Measurements from ENCODE around the gene UBALD1. TPM values are rescaled to one million over a fixed set of nuclear protein-coding genes. Genes with fewer than 3 reads are reported as not detected.
A peak's percentile ranks its signal among the peaks of the same experiment; 100 is the strongest.

Gene UBALD1
- total and polyA plus RNA-seq, 12 donors = 3.7 to 92.7 (median 18.9) TPM

DNA sequence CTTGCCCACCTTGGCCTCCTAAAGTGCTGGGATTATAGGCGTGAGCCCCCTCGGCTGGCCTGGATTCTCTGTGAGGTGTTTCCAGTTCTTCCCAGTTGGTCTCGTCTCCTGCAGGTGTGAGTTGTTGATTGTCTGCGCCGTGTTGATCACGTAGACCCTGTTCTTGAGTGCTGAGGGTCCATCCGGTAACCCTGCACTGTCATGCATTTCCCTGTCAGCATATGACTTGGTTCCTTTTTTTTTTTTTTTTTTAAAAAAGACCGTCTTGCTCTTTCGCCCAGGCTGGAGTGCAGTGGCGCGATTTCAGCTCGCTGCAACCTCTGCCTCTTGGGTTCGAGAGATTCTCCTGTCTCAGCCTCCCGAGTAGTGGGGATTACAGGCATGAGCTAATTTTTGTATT, 27.2 kb upstream of the UBALD1 start:
- no peaks in the 10 kb centered on the region for H3K9me3 ChIP-seq (replicated peaks in 1 of 3)
- H3K4me3 ChIP-seq = no peak overlapping the region
- intact Hi-C loops (cut with DNase I) = no loop called here
- TF ChIP-seq POLR2A (IDR thresholded peaks at IDR 0.05) (no peak), CTCF (IDR thresholded peaks at IDR 0.05) (no peak)
- DNase-seq = no peak
- no peaks in the 10 kb centered on the region for H3K27me3 ChIP-seq
- no peaks in the 10 kb centered on the region for H3K36me3 ChIP-seq (replicated peaks in 1 of 2)
- peak overlapping the region in 1 of 5 donors; percentile 38 for H3K27ac ChIP-seq
- H3K4me1 ChIP-seq (replicated peaks in 1 of 2) = peaks cover 14 to 17% of the 10 kb centered on the region in 2 donors
- 78 to 86% (median 84%) methylated on average over 14 of the region's 14 CpGs for WGBS, 4 donors

DNA sequence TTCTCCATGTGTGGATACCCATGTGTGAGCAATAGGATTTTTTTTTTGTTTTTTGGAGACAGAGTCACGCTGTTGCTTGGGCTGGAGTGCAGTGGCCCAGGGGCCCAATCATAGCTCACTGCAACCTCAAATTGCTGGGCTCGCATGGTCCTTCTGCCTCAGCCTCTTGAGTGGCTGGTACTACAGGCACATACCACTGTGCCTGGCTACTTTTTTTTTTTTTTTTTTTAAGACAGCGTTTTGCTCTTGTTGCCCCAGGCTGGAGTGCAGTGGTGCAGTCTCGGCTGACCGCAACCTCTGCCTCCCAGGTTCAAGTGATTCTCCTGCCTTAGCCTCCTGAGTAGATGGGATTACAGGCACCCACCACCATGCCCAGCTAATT, 26.6 kb upstream of the UBALD1 start:
- Histone ChIP-seq H3K27ac (no peak overlapping the region), H3K36me3 (replicated peaks in 1 of 2) (no peaks in the 10 kb centered on the region), H3K4me3 (no peak overlapping the region), H3K4me1 (replicated peaks in 1 of 2) (peaks cover 14 to 17% of the 10 kb centered on the region in 2 donors), H3K27me3 (no peaks in the 10 kb centered on the region), H3K9me3 (replicated peaks in 1 of 3) (no peaks in the 10 kb centered on the region)
- 88 to 91% (median 91%) methylated on average over 5 of the region's 5 CpGs for WGBS, 4 donors
- TF ChIP-seq CTCF (IDR thresholded peaks at IDR 0.05) = no peak
- no peak for TF ChIP-seq POLR2A (IDR thresholded peaks at IDR 0.05)
- intact Hi-C loops (cut with DNase I) = no loop called here
- no peak for DNase-seq

DNA sequence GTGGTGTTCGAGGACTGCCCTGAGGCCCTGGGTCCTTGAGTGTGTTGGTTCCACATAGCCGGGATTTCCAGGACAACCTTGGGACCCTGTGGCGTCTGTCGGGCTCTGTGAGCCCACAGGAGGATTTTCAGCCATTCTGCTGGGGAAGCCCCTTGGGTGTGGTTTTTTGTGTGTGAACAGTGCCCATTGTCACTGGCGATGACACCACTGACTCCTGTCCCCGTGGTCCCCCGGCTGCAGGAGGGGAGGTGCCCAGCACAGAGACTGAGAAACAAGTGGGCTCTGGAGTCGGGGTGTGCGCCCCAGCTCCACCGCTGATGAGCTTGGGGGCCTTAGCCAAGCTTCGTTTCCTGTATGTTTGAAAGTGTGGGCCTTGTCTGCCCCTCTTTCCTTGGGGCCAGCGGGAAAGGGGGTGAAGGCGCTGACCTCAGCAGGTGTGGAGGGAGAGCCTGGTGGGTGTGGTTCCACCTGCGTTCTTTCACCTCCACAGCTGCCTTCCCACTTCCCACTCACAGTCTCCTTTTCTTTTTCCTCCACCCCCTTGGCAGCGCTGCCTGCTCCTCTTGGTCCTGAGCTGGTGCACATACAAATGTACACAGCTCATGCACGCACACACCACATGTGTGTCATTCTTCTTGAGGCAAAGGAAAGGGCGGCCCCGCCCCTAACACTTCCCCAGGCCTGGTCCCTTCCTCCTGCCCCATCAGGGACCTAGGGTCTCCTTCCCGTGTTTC, 26.1 kb upstream of the UBALD1 start:
- Histone ChIP-seq H3K9me3 (replicated peaks in 1 of 3) (no peaks in the 10 kb centered on the region), H3K4me1 (replicated peaks in 1 of 2) (peaks cover 14 to 17% of the 10 kb centered on the region in 2 donors), H3K27ac (peak overlapping the region in 4 of 5 donors; percentile 50 to 79 (median 58)), H3K4me3 (no peak overlapping the region), H3K36me3 (replicated peaks in 1 of 2) (no peaks in the 10 kb centered on the region), H3K27me3 (no peaks in the 10 kb centered on the region)
- WGBS, 4 donors = 79 to 86% (median 80%) methylated on average over 14 to 19 of the region's 19 CpGs
- intact Hi-C loops (cut with DNase I) = no loop called here
- no peak for DNase-seq
- TF ChIP-seq CTCF (IDR thresholded peaks at IDR 0.05) (no peak), POLR2A (IDR thresholded peaks at IDR 0.05) (no peak)

DNA sequence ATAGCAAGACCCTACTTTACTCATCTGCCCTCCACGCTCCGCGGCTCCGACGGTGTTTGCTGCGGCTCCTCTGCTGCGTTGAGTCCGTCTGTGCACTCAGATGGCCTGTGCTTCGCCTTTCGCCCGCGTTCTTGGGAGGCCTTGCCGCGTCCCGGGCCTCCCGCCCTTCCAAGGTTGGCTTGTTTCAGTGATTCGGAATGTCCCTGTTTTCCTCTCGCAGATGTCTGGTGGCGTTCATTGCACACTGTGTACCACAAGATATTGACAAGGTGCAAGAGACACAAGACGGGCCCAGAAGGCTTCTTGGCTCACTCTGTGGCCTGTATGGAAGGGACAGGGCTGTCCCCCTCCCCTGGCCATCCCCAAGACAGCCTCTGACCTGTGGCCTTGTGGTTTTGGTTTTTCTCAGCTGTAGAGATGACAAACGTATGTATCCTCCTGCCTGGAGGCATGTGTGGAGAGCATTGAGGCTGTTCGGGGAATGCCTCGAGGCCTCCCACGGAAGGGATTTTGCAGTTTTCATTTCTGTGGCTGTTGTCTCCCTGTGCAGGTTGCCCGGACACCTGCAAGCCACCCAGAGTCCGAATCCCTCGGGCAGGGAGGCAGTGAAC, 25.3 kb upstream of the UBALD1 start:
- DNase-seq = peak in 6 of 7 donors; percentile 60 to 82 (median 75)
- Histone ChIP-seq H3K36me3 (replicated peaks in 1 of 2) (peaks cover 0 to 4% of the 10 kb centered on the region in 2 donors), H3K4me1 (replicated peaks in 1 of 2) (peaks cover 14 to 17% of the 10 kb centered on the region in 2 donors), H3K27ac (peak overlapping the region in 4 of 5 donors; percentile 50 to 79 (median 58)), H3K4me3 (no peak overlapping the region), H3K9me3 (replicated peaks in 1 of 3) (no peaks in the 10 kb centered on the region), H3K27me3 (no peaks in the 10 kb centered on the region)
- intact Hi-C loops (cut with DNase I) = no loop called here
- 50 to 72% (median 53%) methylated on average over 16 to 27 of the region's 27 CpGs for WGBS, 4 donors
- TF ChIP-seq POLR2A (IDR thresholded peaks at IDR 0.05) = peak in 1 of 2 donors; percentile 25
- TF ChIP-seq CTCF (IDR thresholded peaks at IDR 0.05) = no peak
